ENCODE results near the gene DDT. TPM values are rescaled to one million over a fixed set of nuclear protein-coding genes. Genes with fewer than 3 reads are reported as not detected.
"Not testable (repeated sequence)": the region's sequence is repeated elsewhere in the genome, so short reads cannot be mapped to it uniquely, and the experiment has no call there.

Gene DDT
- polyA plus RNA-seq, 2 of the 4 experiments (the other 2 are of a cell fraction) = 119 to 173 TPM

DNA sequence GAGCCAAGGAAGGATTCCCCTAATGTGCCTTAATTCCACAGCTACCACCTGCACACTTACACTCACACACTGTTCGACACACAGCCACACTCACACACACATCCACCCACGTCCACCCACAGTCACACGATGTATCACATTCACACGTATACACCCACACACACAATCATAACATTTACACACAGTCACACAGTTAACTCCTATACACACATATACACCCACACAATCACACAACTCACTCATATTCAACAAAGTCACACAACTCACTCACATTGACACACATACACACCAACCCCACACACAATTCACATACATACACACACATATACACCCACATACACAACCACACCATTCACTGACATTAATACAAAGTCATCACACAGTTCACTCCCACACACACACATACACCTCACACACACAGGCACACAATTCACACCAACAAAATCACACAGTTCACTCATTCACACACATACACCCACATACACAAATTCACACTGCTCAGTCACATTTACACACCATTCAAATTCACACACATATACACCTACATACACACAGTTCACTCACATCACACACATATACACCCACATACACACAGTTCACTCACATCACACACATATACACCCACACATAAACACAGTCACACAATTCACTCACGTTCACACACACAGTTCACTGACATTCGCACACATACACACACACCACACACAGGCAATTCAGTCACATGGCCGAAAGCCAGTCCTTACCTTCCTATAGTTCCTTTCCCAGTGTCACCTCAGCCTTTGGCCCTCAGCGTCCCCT lies 19.8 kb downstream of the DDT start:
- DNase-seq (ENCODE audit: low read depth in 1 of 2, low spot score in 1 of 2); ATAC-seq; FAIRE-seq; H3K27ac ChIP-seq; POLR2A ChIA-PET; H3K9me3 ChIP-seq; H3K4me1 ChIP-seq; H3K4me2 ChIP-seq; H3K4me3 ChIP-seq; CTCF ChIA-PET: not testable (repeated sequence)
- 78% methylated on average over 8 of the region's 8 CpGs for WGBS (ENCODE audit: missing lambda C conversion rate)

DNA sequence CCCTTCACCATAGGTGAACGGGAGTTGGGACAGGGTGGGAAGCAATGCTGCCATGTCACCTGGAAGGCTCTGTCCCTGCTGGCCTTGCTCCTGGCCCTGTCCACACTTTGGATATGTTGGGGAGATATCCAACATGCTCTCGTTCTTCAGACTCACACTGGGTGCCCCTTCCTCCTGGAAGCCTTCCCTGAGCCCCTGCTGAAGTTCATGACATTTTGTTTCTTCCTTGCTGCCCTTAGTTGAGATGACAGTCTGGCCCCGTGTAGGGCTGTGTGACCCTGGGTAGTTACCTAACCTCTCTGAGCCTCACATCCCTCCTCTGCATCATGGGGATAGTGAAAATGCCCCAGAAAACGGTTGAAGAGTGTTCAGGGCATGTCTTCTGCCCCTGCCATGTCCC lies 20.8 kb downstream of the DDT start:
- H3K9me3 ChIP-seq; H3K4me3 ChIP-seq; ATAC-seq; POLR2A ChIA-PET; H3K4me2 ChIP-seq; DNase-seq (ENCODE audit: low read depth in 1 of 2, low spot score in 1 of 2); H3K27ac ChIP-seq; FAIRE-seq; H3K4me1 ChIP-seq: not testable (repeated sequence)
- CTCF ChIA-PET = interaction anchor here (1.5 kb wide), 1 partner anchor 59 kb away, joined by 3 read pairs; the partner anchor contains the start of gene MIF
- WGBS (ENCODE audit: missing lambda C conversion rate) = 57% methylated on average over 3 of the region's 4 CpGs

DNA sequence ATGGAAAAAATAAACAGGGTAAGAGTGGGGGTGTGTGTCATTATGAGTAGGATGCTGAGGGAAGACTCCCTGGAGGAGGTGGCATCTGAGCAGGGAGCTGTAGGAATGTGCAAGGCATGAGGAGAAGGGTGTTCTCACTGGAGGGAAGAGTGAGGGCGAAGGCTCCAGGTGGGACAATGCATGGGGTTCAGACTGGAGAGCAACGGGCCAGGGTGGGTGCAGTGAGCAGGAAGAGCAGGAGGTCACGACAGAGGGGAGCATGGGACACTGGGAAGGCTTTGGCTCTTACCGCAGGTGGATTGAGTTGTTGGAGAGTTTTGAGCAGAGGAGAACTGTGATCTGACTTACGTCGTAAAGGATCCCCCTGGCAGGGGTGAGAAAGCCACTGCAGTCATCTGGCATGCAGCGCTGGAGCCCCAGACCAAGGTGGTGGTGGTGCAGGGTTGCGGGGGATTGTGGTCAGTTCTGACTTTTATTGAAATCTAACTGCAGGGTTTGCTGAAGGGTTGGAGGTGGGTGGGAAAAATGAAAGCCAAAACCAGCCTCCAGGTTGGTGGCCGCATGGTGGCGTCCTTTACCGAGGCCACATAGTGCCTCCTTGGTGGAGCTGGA lies 21.3 kb downstream of the DDT start:
- not testable (repeated sequence) for H3K4me1 ChIP-seq; H3K27ac ChIP-seq; H3K4me2 ChIP-seq; H3K9me3 ChIP-seq; FAIRE-seq; H3K4me3 ChIP-seq; ATAC-seq; DNase-seq (ENCODE audit: low read depth in 1 of 2, low spot score in 1 of 2)
- CTCF ChIA-PET = interaction anchor here (1.5 kb wide), 1 partner anchor 59 kb away, joined by 3 read pairs; the partner anchor contains the start of gene MIF
- POLR2A ChIA-PET = interaction anchor here (0.5 kb wide), 1 partner anchor 95 kb away, joined by 5 read pairs; no protein-coding TSS in a partner anchor
- 57% methylated on average over 9 of the region's 11 CpGs for WGBS (ENCODE audit: missing lambda C conversion rate)

DNA sequence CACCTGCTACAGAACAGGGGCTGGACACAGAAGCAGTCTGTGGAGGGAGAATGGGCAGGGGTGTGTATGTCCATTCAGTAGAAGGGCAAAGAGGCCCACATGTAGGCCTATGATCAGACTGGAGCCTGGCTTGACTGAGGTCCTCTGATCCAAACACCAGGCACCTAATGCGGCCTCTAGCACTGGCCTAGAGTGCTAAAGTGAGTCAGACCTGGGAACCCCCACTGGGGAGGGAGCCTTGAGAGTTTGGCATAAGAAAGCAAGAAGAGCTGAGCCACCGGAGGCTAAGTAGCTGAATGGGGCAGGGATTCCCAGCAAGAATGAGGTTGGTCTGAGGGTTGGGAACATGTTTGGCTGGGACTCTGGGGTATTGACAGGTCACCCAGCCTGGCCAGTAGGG lies 22.9 kb downstream of the DDT start:
- H3K9me3 ChIP-seq; FAIRE-seq; H3K4me3 ChIP-seq; ATAC-seq; H3K4me2 ChIP-seq; H3K27ac ChIP-seq; POLR2A ChIA-PET; CTCF ChIA-PET; H3K4me1 ChIP-seq; DNase-seq (ENCODE audit: low read depth in 1 of 2, low spot score in 1 of 2): not testable (repeated sequence)
- WGBS (ENCODE audit: missing lambda C conversion rate) = 97% methylated on average over 2 of the region's 2 CpGs

DNA sequence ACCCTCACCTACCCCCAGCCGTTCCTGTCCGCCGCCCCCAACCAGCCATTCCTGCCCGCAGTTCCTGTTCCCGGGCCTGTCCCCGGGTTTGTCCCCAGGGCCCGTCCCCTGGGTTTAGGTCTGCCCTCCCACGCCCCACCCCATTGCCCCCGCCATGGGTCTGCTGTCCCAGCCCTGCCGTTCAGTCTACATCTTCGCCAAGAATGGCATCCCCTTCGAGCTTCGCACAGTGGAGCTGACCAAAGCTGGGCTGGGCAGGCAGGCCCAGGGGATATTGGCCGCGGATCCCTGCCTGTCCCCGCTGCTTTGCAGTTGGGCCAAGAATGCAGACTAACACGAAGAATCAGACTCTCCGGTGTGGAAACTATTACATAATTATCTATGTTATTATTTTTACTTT lies 24.5 kb downstream of the DDT start:
- POLR2A ChIA-PET, CTCF ChIA-PET: not testable (repeated sequence)

DNA sequence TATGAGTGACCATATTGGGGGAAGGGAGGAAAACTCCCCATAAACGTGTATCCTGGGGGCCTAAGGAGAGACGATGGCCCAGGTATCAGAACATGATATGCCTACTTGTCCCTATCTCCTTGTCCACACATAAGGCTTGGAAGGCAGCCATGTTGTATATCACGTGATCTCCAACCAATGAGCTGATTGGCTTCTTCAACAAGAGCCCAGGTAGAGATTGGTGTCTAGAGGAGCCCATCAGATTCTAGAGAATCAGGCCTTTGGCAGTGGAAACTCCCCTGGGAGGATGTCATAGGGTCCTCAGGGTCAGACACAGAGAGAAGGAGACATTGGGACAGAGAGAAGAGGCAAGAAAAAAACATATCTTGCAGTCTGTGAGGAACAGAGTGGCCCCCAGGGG lies 26.9 kb downstream of the DDT start:
- DNase-seq (ENCODE audit: low read depth in 1 of 2, low spot score in 1 of 2) = peak in 1 of 2 experiments; percentile 19
- POLR2A ChIA-PET, FAIRE-seq, CTCF ChIA-PET, H3K27ac ChIP-seq, ATAC-seq, H3K9me3 ChIP-seq, H3K4me2 ChIP-seq, H3K4me1 ChIP-seq, H3K4me3 ChIP-seq: not testable (repeated sequence)
- WGBS (ENCODE audit: missing lambda C conversion rate) = 32% methylated on average over 3 of the region's 3 CpGs

More for the DNA sequence above, 24.5 kb downstream of the DDT start:
- WGBS (ENCODE audit: missing lambda C conversion rate) = 89% methylated on average over 8 of the region's 18 CpGs
- not testable (repeated sequence) for H3K4me2 ChIP-seq; H3K4me3 ChIP-seq; H3K4me1 ChIP-seq; FAIRE-seq; DNase-seq (ENCODE audit: low read depth in 1 of 2, low spot score in 1 of 2); H3K9me3 ChIP-seq; ATAC-seq; H3K27ac ChIP-seq

DNA sequence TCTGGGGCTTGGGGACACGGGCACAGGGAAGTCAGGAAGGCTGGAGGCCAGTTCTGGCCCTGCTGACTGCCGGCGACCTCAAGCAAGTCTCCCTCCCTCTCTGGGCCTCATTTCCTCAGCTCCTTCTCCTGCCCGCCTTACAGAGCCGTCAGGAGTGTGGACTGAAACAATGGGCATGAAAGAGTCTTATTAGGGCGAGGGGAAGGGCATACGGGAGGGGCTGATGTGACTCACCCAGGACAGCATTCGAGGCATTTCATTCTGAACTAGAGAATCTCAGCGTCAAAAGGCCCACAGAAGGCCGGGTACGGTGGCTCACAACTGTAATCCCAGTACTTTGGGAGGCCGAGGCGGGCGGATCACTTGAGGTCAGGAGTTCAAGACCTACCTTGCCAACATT lies 34.1 kb downstream of the DDT start:
- DNase-seq (ENCODE audit: low read depth in 1 of 2, low spot score in 1 of 2); H3K4me2 ChIP-seq; CTCF ChIA-PET; POLR2A ChIA-PET; H3K9me3 ChIP-seq; H3K4me1 ChIP-seq; H3K27ac ChIP-seq; H3K4me3 ChIP-seq; FAIRE-seq: not testable (repeated sequence)
- peak; percentile 66 to 67 for ATAC-seq
- WGBS (ENCODE audit: missing lambda C conversion rate) = 37% methylated on average over 6 of the region's 14 CpGs

DNA sequence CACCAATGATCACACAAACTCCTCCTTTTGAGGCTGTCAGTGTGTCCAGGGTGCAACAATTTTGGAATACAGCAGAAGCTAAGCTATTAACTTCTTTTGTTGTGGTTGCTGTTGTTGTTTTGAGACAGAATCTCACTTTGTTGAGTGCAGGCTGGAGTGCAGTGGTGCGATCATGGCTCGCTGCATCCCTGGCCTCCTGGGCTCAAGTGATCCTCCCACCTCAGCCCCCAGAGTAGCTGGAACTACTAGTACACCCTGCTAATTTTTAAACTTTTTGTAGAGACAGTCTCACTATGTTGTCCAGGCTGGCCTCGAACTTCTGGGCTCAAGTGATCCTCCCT lies 35.3 kb downstream of the DDT start:
- no peak for FAIRE-seq
- CTCF ChIA-PET = interaction anchor here (0.9 to 1.0 kb wide), 2 partner anchors 9 to 42 kb away, joined by 3 read pairs; no protein-coding TSS in a partner anchor
- no peak for ATAC-seq
- WGBS (ENCODE audit: missing lambda C conversion rate) = 82% methylated on average over 3 of the region's 3 CpGs
- DNase-seq (ENCODE audit: low read depth in 1 of 2, low spot score in 1 of 2) = no peak
- Histone ChIP-seq H3K27ac (no peak overlapping the region), H3K4me3 (no peak overlapping the region), H3K4me1 (no peaks in the 10 kb centered on the region), H3K4me2 (no peak overlapping the region), H3K9me3 (no peaks in the 10 kb centered on the region)
- POLR2A ChIA-PET = interaction anchor here (0.7 kb wide), 1 partner anchor 44 kb away, joined by 3 read pairs; the partner anchor contains the start of gene MIF
- TF ChIP-seq, protein P1, sequence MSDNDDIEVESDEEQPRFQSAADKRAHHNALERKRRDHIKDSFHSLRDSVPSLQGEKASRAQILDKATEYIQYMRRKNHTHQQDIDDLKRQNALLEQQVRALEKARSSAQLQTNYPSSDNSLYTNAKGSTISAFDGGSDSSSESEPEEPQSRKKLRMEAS (IDR thresholded peaks at IDR 0.05) = no peak
- TF ChIP-seq NPAS2 (CRISPR knock-in tag; IDR thresholded peaks at IDR 0.05; ENCODE audit: borderline replicate concordance) = no peak
- TF ChIP-seq, protein P2, sequence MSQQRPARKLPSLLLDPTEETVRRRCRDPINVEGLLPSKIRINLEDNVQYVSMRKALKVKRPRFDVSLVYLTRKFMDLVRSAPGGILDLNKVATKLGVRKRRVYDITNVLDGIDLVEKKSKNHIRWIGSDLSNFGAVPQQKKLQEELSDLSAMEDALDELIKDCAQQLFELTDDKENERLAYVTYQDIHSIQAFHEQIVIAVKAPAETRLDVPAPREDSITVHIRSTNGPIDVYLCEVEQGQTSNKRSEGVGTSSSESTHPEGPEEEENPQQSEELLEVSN (IDR thresholded peaks at IDR 0.05; ENCODE audit: borderline replicate concordance, low read depth) = no peak
- TF ChIP-seq MAFK (IDR thresholded peaks at IDR 0.05; ENCODE audit: partially characterized antibody) = no peak
- TF ChIP-seq, protein P3, sequence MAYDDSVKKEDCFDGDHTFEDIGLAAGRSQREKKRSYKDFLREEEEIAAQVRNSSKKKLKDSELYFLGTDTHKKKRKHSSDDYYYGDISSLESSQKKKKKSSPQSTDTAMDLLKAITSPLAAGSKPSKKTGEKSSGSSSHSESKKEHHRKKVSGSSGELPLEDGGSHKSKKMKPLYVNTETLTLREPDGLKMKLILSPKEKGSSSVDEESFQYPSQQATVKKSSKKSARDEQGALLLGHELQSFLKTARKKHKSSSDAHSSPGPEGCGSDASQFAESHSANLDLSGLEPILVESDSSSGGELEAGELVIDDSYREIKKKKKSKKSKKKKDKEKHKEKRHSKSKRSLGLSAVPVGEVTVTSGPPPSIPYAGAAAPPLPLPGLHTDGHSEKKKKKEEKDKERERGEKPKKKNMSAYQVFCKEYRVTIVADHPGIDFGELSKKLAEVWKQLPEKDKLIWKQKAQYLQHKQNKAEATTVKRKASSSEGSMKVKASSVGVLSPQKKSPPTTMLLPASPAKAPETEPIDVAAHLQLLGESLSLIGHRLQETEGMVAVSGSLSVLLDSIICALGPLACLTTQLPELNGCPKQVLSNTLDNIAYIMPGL (CRISPR knock-in tag; IDR thresholded peaks at IDR 0.05; ENCODE audit: borderline replicate concordance) = no peak
- TF ChIP-seq CHD2 (IDR thresholded peaks at IDR 0.05; ENCODE audit: low read length, partially characterized antibody) = no peak
- no peak for TF ChIP-seq SMC3 (IDR thresholded peaks at IDR 0.05)
- no peak for TF ChIP-seq ZC3H11A (IDR thresholded peaks at IDR 0.05)
- no peak for TF ChIP-seq SREBF2 (IDR thresholded peaks at IDR 0.05)
- no peak for TF ChIP-seq EHMT2 (IDR thresholded peaks at IDR 0.05; ENCODE audit: low read depth)
- TF ChIP-seq CEBPB (IDR thresholded peaks at IDR 0.05) = no peak

Measured in A549 (cell line).